GM21529 (cell line): ENCODE data around the gene TBC1D30.
"Not testable (repeated sequence)": the region's sequence is repeated elsewhere in the genome, so short reads cannot be mapped to it uniquely, and the experiment has no call there.

Experiments
- ATAC-seq: cut with Tn5 transposase; IDR thresholded peaks from one replicate; pipeline ENCODE4 v1.9.1; 2021; ENCODE audit not compliant: unreplicated experiment

TBC1D30 gene

DNA sequence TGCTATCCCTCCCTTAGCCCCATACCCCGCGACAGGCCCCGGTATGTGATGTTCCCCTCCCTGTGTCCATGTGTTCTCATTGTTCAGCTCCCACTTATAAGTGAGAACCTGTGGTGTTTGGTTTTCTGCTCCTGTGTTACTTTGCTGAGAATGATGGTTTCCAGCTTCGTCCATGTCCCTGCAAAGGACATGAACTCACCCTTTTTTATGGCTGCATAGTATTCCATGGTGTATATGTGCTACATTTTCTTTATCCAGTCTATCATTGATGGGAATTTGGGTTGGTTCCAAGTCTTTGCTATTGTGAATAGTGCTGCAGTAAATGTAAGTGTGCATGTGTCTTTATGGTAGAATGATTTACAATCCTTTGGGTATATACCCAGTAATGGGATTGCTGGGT is 24.0 kb downstream of the TBC1D30 start:
- ATAC-seq = not testable (repeated sequence)

DNA sequence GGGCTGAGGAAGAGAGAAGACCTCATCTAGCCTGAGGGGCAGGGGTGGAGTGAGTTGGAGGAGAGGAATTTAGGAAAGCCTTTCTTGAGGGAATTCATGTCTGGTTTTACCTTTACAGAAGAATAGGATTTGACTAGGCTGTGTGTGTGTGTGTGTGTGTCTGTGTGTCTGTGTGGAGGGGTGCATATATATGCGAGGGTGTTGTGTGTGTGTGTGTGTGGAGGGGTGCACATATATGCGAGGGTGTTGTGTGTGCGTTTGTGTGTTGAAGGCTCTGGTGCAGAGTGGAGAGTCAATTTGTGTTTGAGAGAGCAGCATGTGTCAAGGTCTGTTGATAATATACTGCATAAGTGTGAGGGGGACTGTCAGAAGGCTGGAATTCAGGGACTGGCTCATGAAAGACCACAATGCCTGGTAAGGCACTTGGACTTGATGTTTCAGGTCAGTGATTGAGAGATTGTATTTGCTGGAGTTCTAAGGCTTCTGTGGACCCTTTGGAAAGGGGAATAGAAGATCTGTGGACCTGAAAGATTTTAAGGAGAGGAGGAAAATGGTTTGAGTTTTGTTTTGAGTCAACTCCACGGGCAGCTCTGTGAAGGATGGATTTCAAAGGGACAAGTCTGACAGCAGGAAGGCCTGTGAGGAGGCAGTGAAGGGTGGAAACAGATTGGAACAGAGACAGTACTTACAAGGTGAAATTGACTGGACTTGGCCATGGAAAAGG is 34.6 kb downstream of the TBC1D30 start:
- ATAC-seq = no peak

DNA sequence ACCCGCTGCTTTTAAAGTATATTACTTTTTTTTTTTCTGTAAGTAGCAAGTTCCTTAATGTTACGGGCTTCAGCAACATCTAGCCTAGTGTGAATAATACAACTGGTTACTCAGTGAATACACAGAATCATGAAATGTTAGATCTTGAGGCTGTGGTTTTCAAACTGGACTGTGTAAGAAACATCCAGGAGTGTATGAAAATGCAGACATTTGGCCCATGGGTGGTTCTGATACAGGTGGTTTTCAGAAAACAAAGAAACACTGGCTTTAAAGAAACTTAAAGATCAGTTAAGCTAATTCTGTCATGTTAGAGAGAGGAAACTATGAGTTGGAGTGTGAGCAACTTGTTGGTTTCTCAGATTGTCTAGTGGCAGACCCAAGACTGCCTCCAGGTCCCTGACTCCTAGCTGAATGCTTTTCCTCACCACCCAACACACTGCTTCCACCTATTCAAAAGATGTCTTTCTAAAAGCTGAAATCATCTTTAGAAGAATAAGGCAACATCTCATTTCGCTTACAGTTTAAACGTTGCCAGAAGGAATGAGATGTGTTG is 36.1 kb downstream of the TBC1D30 start:
- ATAC-seq = no peak

DNA sequence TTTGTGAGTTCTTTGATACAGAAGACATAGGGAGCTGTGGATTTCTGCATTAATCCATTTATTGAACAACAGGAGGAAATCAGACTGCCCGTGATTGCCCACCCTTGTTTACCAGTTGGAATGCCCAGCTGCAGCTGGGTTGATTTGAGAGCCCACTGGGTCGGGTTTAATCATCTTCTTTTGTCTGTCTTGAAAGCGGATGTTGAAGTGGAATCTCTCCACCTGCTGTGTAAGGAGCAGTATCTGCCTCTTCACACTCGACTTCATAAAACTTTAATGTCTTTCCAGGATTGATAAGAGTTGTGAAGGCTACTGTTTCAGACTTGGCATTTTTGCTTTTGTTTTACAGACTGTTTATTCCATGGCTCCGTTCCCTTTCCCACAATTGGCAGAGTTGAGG is 39.9 kb downstream of the TBC1D30 start:
- no peak for ATAC-seq

DNA sequence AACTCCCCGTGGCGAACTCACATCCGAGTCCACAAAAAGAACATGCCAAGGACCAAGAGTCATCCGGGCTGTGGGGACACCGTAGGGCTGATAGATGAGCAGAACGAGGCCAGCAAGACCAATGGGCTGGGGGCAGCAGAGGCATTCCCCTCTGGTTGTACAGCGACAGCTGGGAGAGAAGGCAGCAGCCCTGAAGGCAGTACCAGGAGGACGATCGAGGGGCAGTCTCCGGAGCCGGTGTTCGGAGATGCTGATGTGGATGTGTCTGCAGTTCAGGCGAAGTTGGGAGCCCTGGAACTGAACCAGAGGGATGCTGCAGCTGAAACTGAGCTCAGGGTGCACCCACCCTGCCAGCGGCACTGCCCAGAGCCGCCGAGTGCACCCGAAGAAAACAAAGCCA is 50.7 kb downstream of the TBC1D30 start:
- no peak for ATAC-seq

DNA sequence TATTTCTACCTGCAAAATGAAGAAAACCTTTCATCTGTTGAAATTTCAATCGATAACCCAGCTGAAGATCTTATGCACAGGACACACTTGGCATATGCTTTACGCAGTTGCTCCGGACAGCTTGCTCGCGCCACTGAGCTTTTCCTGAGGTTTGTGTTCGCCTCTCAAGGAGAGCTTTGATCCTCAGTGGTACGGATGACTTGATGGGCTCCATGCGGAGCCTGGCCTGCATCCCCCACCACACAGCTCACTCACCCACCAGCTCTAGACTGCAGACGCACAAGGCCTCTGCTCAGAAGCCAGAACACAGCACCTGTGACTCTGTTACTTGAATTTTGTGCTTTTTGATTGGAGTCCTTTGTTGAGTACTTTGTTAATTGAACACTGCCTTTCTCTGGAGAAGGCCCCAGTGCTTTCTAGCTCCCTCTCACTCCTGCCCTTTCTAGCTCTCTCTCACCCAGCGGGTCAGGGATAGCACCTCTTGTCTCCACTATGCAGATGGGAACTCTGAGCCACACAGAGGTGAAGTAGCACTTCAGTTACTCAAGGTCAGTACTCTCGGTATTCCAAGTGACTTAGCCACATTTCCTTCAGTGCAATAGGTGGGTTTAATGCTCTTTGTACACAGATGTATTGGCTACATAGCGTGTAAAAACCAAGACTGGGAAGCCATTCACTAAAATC is 52.1 kb downstream of the TBC1D30 start:
- peak; percentile 13 for ATAC-seq

DNA sequence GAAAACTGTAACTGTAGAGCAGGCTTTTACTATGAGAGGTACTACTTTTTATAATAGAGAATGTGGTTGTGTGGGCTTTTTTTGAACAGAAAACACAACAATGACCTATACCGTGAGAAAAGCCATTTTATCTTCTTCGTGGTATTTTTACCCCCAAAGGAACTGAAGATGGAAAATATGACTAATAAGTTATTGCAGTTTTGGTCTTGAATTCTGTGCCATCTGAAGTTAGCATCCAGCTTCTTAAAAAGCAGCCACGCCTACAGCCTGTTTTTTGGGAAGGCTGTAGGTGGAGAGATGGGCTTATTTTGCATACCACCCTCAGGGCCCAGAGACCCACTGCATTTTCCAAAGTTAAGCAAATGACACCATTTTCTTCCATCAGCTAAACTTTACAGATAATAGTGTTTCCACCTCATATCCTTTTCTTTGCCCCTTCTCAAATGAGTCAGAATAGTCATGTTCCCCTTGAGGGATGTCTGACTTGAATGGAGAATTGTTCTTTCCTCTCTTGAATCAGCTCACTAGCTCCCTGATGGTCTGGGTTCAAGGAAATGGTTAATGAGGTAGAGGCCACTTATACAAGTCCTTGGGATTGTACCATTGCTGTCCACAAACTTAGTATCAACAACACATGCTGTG is 53.0 kb downstream of the TBC1D30 start:
- ATAC-seq = peak; percentile 84

DNA sequence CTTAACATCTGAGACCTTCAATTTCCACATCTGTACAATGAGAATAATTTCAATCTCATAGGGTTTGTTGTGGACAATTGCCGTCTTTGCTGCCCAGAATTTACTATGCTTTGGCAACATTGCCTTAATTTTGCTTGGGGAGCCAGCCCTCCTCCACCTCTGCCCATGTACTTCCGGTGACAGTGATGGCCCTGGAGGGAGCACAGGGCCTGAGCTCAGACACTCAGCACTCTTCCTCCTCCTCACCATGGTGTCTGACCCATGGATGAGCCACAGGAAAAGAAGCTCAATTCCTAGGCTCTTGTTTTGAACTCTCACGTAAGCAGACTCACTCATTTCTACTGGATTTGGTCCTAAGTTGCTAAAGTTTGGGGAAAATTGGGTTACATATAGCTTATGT is 58.2 kb downstream of the TBC1D30 start:
- no peak for ATAC-seq

DNA sequence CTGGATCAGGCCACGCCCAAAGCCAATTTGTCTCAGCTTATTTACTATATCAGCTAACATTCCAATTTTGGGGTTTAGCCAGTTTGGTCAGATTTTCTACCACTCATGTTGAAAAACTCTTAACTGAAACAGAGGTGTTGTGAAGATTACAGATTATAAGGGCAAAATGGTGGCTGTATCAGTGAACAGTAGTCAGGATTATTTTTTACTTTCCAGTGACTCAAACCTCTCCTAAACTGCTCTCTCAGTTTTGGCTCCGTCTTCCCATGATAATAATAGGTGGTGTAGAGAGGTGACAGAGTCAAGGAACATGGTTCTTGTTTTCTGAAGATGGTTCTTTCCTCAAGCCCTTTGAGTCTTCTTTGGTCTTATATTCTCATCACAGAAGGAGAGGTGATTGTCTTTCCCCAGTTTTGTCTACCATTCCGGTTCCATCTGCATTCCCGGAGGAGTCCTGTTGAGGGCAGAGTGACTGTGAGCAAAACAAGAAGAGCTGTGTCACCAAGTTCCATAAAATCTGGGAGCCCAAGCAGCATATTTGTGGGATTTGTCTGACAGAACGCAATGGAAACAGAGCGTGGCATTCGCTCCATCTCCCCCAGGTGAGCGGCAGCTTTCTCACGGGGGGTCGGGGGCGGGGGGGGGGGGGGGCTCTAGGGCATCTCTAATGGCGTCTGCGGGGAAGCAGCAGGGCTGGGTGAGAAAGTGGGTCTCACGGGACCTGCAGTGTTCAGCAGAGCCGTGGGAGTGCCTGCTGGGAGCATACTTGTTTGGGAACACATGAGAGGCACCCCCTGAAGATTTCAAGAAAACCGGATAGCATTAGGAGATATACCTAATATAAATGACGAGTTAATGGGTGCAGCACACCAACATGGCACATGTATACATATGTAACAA is 59.1 kb downstream of the TBC1D30 start:
- ATAC-seq = peak; percentile 60

DNA sequence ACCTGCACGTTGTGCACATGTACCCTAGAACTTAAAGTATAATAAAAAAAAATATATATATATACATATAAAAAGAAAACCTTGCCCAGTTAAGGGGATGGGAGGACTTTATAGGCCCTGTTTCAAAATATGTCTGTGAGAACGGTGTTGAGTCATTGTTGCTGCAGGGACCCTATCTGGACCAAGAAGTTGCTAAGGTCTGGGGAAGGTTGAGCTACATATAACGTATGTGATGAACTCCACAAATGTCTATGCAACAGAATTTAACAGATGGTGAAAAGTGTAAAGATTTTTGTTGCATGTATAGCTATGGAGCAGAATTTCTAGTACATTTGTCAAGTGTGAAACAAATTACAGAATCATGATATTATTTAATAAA is 59.7 kb downstream of the TBC1D30 start:
- ATAC-seq = no peak

DNA sequence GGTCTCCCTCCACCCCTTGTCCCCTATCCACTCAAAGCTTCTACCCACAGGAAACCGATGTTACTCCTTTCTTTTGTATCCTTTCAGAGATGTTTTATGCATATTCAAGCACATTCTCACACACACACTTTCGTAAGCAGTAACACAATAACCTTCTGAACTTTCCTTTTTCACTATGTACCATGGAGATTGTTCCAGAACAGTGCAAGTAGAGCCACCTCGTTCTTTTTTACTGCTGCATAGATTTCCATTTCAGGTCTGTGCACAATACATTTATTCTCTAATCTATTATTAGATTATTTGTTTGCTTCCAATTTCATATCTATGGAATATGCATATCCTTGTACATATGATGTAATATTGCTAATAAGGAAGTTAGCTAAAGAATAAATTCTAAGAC is 60.3 kb downstream of the TBC1D30 start:
- no peak for ATAC-seq

DNA sequence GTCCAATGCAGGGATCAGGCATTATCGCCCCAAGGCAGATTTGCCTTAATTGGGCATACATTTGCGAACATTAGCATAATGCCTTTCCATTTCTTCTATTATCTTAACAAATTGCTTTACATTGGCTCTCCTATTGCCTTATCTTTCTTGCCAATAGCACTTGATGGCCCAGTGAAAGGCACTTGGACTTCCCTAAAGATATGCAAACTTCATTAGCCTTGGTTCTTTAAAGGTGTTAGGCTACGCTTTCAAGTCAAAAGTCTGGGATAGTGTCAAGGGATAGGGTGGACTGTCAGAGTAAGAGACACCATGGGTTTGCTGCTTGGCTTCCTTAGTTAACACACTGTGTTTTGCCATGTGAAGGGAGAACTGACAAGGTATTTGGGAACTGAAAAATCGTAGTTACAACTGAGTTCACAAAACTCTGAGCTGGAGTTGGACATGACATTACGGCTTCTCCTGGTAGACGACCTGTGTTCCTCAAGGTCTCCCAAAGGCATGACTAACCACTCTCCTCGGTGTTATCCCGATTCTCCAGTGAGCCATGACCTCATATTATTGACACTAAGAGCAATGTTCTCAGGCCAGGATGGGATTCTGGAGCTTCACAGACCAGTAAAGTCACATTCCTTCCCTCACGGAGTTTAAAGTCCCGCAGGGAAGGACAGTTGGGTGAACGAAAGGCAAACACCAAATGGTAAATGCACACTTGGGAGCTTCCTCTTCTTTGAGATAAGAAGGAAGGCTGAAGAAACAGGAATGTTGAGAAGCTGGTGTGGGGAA is 65.2 kb downstream of the TBC1D30 start:
- ATAC-seq = no peak

DNA sequence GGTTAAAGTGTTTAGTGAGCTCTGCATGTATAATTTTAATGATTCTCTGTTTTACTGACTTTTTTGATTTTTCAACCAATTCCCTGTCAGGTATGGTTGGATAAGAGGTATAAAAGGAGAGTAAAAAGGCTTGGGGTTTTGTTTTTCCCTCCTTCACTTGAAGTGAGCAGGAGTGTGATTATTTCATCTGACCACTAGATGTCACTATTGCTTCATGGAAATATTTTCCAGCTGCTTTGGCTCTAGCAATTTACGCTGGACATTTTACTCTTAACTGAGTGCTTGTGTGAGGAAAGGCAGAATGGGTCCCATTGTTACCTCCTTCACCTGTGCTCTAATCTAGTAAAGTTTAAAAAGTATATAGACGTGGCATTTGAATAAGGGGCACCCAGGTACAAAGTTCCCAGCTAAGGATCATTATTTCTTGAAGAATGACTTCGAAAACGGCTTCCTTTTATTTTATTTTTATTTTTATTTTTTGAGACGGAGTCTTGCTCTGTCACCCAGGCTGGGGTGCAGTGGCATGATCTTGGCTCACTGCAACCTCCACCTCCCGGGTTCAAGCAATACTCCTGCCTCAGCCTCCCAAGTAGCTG is 66.5 kb downstream of the TBC1D30 start:
- peak; percentile 73 for ATAC-seq

DNA sequence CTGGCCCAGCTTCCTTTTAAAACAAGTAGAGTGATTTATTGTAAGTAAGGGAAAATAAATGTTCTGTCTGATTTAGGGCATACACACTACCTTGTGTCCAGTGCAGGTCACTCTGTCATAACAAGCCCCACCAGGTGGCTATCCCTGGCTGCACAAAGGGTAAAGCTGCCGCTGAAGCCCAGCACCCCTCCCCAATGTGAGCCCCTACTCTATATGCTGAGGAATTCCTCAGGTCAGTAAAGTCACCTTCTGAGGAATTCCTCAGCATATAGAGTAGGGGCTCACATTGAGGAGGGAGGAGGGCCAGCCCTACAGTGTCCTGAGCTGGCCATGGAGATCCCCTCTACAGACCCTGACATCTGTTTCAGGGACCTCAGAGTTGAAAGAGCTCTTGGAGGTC is 67.2 kb downstream of the TBC1D30 start:
- ATAC-seq = no peak

DNA sequence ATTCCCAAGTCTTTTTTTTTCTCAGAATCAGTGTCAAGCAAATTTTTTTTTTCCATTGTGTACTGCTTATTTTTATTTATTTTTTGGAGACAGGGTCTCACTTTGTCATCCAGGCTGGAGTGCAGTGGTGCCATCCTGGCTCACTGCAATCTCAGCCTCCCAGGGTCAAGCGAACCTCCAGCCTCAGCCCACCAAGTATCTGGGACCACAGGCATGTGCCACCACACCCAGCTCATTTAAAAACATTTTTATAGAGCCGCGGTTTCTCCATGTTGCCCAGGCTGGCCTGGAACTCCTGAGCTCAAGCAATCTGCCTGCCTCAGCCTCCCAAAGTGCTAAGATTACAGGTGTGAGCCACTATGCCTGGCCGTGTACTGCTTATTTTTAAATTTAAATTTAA is 68.1 kb downstream of the TBC1D30 start:
- no peak for ATAC-seq

DNA sequence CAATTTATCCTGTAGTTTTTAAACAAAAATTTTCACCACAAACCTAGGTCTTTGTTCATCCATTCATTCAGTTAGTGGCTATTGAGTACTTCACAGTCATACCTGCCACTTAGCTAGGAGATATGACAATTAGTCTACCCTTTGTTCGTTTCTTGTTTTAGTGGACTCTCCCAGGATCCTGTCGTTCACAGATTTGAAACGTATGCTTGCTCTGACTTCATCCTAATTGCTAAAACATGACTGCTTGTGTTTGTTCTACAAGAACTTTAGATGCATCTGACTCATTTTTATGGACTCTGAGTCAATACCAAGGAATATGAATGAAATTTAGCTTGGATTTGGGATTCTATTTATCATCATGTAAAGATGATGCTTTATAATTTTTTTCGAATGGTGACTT is 69.5 kb downstream of the TBC1D30 start:
- ATAC-seq = no peak

DNA sequence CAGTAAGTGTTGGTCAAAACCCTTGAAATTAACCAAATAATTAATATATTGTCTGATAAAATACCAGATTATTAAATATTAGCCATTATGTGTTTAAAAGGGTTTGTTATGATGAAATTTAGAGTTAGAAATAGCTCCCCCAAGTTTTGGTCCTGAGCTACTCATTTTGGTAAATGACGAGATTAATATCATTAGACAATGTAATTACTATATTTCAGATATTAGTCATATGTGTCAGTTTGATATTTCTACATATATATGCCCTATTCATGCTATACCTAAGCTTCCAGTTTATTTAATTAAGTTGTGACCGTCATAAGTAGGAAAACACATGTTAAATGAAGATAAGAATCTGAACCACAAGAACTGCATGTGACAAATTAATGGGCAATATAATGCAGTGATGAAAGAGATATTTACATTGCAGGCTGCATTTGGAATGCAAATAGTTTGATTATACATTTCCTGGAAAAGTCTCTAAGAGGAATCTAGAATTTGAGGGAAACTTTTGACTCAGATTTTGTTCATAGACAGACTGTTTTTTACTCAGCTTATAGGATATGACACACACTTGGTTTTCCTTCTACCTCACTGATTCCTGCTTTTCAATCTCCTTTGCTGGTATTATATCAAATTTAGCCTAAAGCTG is 70.5 kb downstream of the TBC1D30 start:
- ATAC-seq = no peak

DNA sequence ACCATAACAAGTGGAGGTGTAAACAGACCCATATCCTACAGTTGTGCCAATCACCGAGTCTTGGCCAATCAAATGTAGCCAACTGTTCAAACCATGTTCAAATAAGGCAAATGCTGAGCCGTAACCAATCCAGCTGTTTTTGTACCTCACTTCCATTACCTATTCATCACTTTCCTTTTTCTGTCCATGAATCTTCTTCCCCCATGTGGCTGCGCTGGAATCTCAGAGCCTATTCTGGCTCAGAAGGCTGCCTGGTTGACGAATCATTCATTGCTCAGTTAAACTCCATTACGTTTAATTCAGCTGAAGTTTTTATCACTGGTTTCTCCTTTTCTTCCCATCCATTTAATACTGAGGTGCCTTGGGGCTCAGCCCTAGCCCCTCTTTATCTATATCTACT is 71.1 kb downstream of the TBC1D30 start:
- ATAC-seq = no peak

DNA sequence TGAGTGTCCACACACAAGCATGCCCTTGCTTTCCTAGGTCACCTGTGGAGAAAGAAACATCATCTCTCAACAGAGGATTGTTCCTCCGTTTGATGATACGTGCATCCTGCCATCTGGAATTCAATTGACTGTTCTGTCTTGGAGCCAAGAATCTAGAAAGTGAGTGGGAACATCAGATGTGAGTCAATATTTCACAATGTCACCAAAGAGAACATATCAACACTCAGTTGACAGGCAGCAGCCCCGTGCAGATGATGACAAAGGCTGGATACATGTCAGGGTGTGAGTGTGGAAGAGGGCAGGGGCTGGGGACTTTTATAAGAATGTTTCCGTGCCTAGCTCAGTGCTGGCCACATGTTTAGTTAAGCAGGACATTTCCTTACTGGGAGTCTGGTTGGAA is 76.1 kb downstream of the TBC1D30 start:
- ATAC-seq = no peak
